GM23338 (cell line): Measurements from ENCODE around the gene DHRSX. TPM values are rescaled to one million over a fixed set of nuclear protein-coding genes. Genes with fewer than 3 reads are reported as not detected.

ENCODE experiments used
- ATAC-seq: fragments of 200-7000 bp; cut with Tn5 transposase; 3 replicates; pipeline ENCODE4 v1.9.1; 2020
- DNase-seq: peaks from one replicate; pipeline ENCODE4 v3.0.0-alpha.2; 2015; ENCODE audit warnings: low spot score
- H2AFZ ChIP-seq: fragments of 200-600 bp; sonication (generic); 2 replicates; pipeline ENCODE4 v1.8.0; 2016; ENCODE audit warnings: antibody characterized with exemption, mild to moderate bottlenecking, moderate library complexity
- H3F3A ChIP-seq: fragments of 200-600 bp; sonication (generic); replicated peaks from 2 replicates; pipeline ENCODE4 v1.8.0; 2017; ENCODE audit warnings: antibody characterized with exemption, mixed run types, low read depth
- H3K27ac ChIP-seq: fragments of 200-600 bp; sonication (generic); 2 replicates; pipeline ENCODE4 v1.6.1; 2016; ENCODE audit warnings: low read depth
- H3K27me3 ChIP-seq: fragments of 200-600 bp; sonication (generic); 2 replicates; pipeline ENCODE4 v1.8.0; 2016; ENCODE audit warnings: mild to moderate bottlenecking, mixed run types, moderate library complexity; ENCODE audit not compliant: insufficient read depth
- H3K36me3 ChIP-seq: fragments of 200-600 bp; sonication (generic); 2 replicates; pipeline ENCODE4 v1.8.0; 2016; ENCODE audit warnings: mild to moderate bottlenecking; ENCODE audit not compliant: insufficient read depth
- H3K4me1 ChIP-seq: fragments of 200-600 bp; sonication (generic); 2 replicates; pipeline ENCODE4 v1.8.0; 2016; ENCODE audit warnings: mild to moderate bottlenecking, moderate library complexity; ENCODE audit not compliant: insufficient read depth
- H3K4me2 ChIP-seq: fragments of 200-600 bp; sonication (generic); 2 replicates; pipeline ENCODE4 v1.7.1; 2017; ENCODE audit warnings: mixed run types
- H3K4me3 ChIP-seq: fragments of 200-600 bp; sonication (generic); 2 replicates; pipeline ENCODE4 v1.6.1; 2016; ENCODE audit warnings: mixed run types
- H3K79me2 ChIP-seq: fragments of 200-600 bp; sonication (generic); replicated peaks from 2 replicates; pipeline ENCODE4 v1.8.0; 2017; ENCODE audit warnings: mild to moderate bottlenecking; ENCODE audit not compliant: insufficient read depth
- H3K9me2 ChIP-seq: fragments of 200-600 bp; sonication (generic); 2 replicates; pipeline ENCODE4 v1.8.0; 2017; ENCODE audit not compliant: insufficient read depth
- H4K20me1 ChIP-seq: fragments of 200-600 bp; sonication (generic); replicated peaks from 2 replicates; pipeline ENCODE4 v1.8.0; 2017; ENCODE audit warnings: mild to moderate bottlenecking; ENCODE audit not compliant: insufficient read depth
- H3K27ac Mint-ChIP-seq: 2 replicates; pipeline ENCODE4 v1.8.0; 2020; ENCODE audit warnings: inconsistent platforms, mild to moderate bottlenecking, moderate library complexity, mixed read lengths
- H3K27me3 Mint-ChIP-seq: 3 replicates; pipeline ENCODE4 v1.8.0; 2022; ENCODE audit warnings: low read depth, mild to moderate bottlenecking, moderate library complexity, mixed read lengths, inconsistent platforms; ENCODE audit not compliant: insufficient read depth, poor library complexity
- H3K36me3 Mint-ChIP-seq: 3 replicates; pipeline ENCODE4 v1.8.0; 2021; ENCODE audit warnings: low read depth, mild to moderate bottlenecking, inconsistent platforms, moderate library complexity, mixed read lengths
- H3K4me1 Mint-ChIP-seq: 3 replicates; pipeline ENCODE4 v1.8.0; 2020; ENCODE audit warnings: mild to moderate bottlenecking, inconsistent platforms, mixed read lengths
- H3K4me3 Mint-ChIP-seq: 3 replicates; pipeline ENCODE4 v1.8.0; 2021; ENCODE audit warnings: moderate library complexity, mild to moderate bottlenecking, inconsistent platforms, mixed read lengths
- H3K9me3 Mint-ChIP-seq: 3 replicates; pipeline ENCODE4 v1.8.0; 2020; ENCODE audit warnings: moderate library complexity, mild to moderate bottlenecking, inconsistent platforms, mixed read lengths
- CREB1 ChIP-seq: fragments of 250-450 bp; sonication (Bioruptor Pico); IDR thresholded peaks from 2 replicates; pipeline ENCODE4 v1.5.0; 2020; ENCODE audit warnings: low read depth, mild to moderate bottlenecking, moderate library complexity
- CTCF ChIP-seq, 2 experiments: fragments of 200-600 bp in 1 of 2; sonication (generic) in 1 of 2; conservative IDR thresholded peaks; 2 replicates each; pipeline versions ENCODE4 v1.5.1 to v1.6.1; 2016 to 2017; ENCODE audit warnings: antibody characterized with exemption in 2 of 2, low read depth in 2 of 2, mild to moderate bottlenecking in 2 of 2, moderate library complexity in 1 of 2
- ETS1 ChIP-seq: IDR thresholded peaks from 2 replicates; pipeline ENCODE4 v1.6.1; 2016; ENCODE audit warnings: antibody characterized with exemption
- JUNB ChIP-seq: IDR thresholded peaks from one replicate; pipeline ENCODE4 v1.6.1; 2016; ENCODE audit warnings: antibody characterized with exemption; ENCODE audit not compliant: unreplicated experiment
- NANOG ChIP-seq: IDR thresholded peaks from 2 replicates; pipeline ENCODE4 v1.6.1; 2016; ENCODE audit warnings: antibody characterized with exemption, borderline replicate concordance
- POLR2AphosphoS5 ChIP-seq: IDR thresholded peaks from 2 replicates; pipeline ENCODE4 v1.6.1; 2016; ENCODE audit warnings: antibody characterized with exemption, low read depth
- REST ChIP-seq: IDR thresholded peaks from one replicate; pipeline ENCODE4 v1.6.1; 2018; ENCODE audit warnings: antibody characterized with exemption; ENCODE audit not compliant: unreplicated experiment
- STAT1 ChIP-seq: IDR thresholded peaks from one replicate; pipeline ENCODE4 v1.6.1; 2016; ENCODE audit warnings: antibody characterized with exemption; ENCODE audit not compliant: unreplicated experiment
- ZNF114 ChIP-seq: fragments of 250-450 bp; sonication (Bioruptor Pico); IDR thresholded peaks from 2 replicates; pipeline ENCODE4 v1.5.0; 2020; ENCODE audit warnings: mild to moderate bottlenecking, moderate library complexity
- polyA plus RNA-seq: library from polyadenylated mRNA; unstranded; fragments of >200 nt; fragmentation: Nextera tagmentation; extraction: Ambion mirVana; gene quantifications from 2 replicates; pipeline ENCODE4 v1.2.1, GENCODE V29; 2016
- total RNA-seq: library from RNA; depleted of rRNA; stranded (reverse); fragments of >200 nt; shearing (Covaris generic); gene quantifications from 2 replicates; pipeline ENCODE4 v1.2.3, GENCODE V29; 2014

The DHRSX gene
- total and polyA plus RNA-seq, 2 experiments from 2014 or later, result 33.9 to 43.0 TPM

- TF ChIP-seq REST (no peak), ZNF114 (CRISPR knock-in tag) (no peak), POLR2AphosphoS5 (no peak)
Measured at GRCh38 chrX:2263203-2263602, 237.6 kb downstream of the DHRSX start (continued).

GRCh38 chrX:2262668-2263055 is 238.1 kb downstream of the DHRSX start:
- no peak overlapping the region for H3K4me3 Mint-ChIP-seq
- TF ChIP-seq CTCF (conservative IDR thresholded peaks at IDR 0.05; ENCODE audit: low read depth in 2 of 2) (no peak), ZNF114 (CRISPR knock-in tag) (no peak), JUNB (no peak), NANOG (no peak), ETS1 (no peak), STAT1 (no peak), CREB1 (CRISPR knock-in tag) (no peak)
- Histone ChIP-seq H3K27ac (no peak overlapping the region), H3K4me3 (no peak overlapping the region), H3K36me3 (no peaks in the 10 kb centered on the region), H3K4me1 (peaks cover 7% of the 10 kb centered on the region; the same call in 1 of the 2 replicates), H3K27me3 (no peaks in the 10 kb centered on the region), H3K9me2 (no peaks in the 10 kb centered on the region), H3K4me2 (no peak overlapping the region), H4K20me1 (no peaks in the 10 kb centered on the region), H3F3A (no peaks in the 10 kb centered on the region), H3K79me2 (no peaks in the 10 kb centered on the region), H2AFZ (no peak overlapping the region)
- peaks cover 22% of the 10 kb centered on the region for H3K27me3 Mint-ChIP-seq
- peaks cover 34% of the 10 kb centered on the region for H3K36me3 Mint-ChIP-seq
- H3K9me3 Mint-ChIP-seq, result peaks cover 7% of the 10 kb centered on the region; the same call in 2 of the 3 replicates
- H3K4me1 Mint-ChIP-seq, result peaks cover 11% of the 10 kb centered on the region
- peak; percentile 81 for ATAC-seq
- peak; percentile 58 for DNase-seq
- peak overlapping the region; percentile 73; the same call in 1 of the 2 replicates for H3K27ac Mint-ChIP-seq
